Panc1 (cell line): ENCODE data around the gene USP3.

Experiments used
- CTCF ChIP-seq: fragments of 450-650 bp; IDR thresholded peaks from 2 replicates; pipeline ENCODE4 v1.5.1; 2017; ENCODE audit warnings: mild to moderate bottlenecking
- POLR2AphosphoS5 ChIP-seq: IDR thresholded peaks from 2 replicates; pipeline ENCODE4 v1.6.1; 2012; ENCODE audit warnings: mild to moderate bottlenecking, low read depth, low read length, moderate library complexity
- REST ChIP-seq, 2 experiments: IDR thresholded peaks; 2 replicates each; pipeline ENCODE4 v1.6.1; 2011 to 2012; ENCODE audit warnings: low read depth in 2 of 2, control low read depth in 1 of 2, low read length in 1 of 2, mild to moderate bottlenecking in 1 of 2, moderate library complexity in 1 of 2; ENCODE audit not compliant: insufficient read depth in 1 of 2
- SIN3A ChIP-seq: IDR thresholded peaks from 2 replicates; pipeline ENCODE4 v1.6.1; 2012; ENCODE audit warnings: low read depth, mild to moderate bottlenecking, low read length, moderate library complexity, borderline replicate concordance; ENCODE audit not compliant: insufficient read depth

- TF ChIP-seq CTCF = no peak
- TF ChIP-seq POLR2AphosphoS5 = no peak
- TF ChIP-seq REST (IDR thresholded peaks at IDR 0.05; ENCODE audit: insufficient read depth in 1 of 2, low read depth in 2 of 2, low read length in 1 of 2) = no peak
- TF ChIP-seq SIN3A = no peak
Observed at GRCh38 chr15:63494408-63494807, 10.0 kb upstream of the USP3 start.
